GM21526 (cell line): ENCODE measurements around the gene TMEM143.
"Not testable (repeated sequence)": the region's sequence is repeated elsewhere in the genome, so short reads cannot be mapped to it uniquely, and the experiment has no call there.

Experiments
- ATAC-seq: cut with Tn5 transposase; IDR thresholded peaks from one replicate; pipeline ENCODE4 v1.9.1; 2021; ENCODE audit warnings: moderate library complexity; ENCODE audit not compliant: unreplicated experiment, low FRiP score

The TMEM143 gene

DNA sequence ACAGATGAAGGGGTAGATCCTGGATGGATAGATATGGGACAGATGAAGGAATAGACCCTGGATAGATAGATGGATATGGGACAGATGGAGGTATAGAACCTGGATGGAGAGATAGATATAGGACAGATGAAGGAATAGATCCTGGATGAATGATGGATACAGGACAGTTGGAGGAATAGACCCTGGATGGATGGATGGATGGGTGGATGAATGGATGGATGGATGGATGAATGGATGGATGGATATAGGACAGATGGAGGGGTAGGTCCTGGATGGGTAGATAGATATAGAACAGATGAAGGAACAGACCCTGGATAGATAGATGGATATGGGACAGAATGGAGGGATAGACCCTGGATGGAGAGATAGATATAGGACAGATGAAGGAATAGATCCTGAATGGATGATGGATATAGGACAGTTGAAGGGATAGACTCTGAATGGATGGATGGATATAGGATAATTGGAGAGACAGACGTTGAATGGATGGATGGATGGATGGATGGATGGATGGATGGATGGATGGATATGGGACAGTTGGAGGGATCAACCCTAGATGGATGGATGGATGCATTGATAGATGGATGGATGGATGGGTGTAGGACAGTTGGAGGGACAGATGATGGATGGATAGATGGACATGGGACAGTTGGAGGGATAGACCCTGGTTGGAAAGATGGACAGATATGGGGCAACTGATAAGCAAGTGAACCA, 61.7 kb downstream of the TMEM143 start:
- ATAC-seq = no peak

DNA sequence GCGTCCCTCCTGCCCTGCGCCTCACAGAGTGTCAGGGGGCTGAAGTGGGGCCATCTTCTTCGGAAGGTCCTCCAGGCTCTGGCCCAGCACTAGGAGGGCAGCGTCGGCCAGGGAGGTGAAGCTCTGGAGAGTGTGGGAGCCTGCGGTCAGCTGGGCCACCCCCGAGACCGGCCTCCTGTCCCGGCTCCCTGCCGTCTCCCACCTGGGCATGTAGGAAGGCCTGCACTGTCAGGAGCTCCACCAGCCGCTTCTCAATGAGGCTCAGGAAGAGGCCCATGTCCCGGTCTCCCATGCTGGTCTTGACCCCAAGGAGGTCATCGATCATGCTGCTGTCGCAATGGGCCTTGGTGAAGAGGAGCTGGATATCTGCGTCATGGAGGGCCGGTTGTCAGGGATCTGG, 65.8 kb downstream of the TMEM143 start:
- no peak for ATAC-seq

DNA sequence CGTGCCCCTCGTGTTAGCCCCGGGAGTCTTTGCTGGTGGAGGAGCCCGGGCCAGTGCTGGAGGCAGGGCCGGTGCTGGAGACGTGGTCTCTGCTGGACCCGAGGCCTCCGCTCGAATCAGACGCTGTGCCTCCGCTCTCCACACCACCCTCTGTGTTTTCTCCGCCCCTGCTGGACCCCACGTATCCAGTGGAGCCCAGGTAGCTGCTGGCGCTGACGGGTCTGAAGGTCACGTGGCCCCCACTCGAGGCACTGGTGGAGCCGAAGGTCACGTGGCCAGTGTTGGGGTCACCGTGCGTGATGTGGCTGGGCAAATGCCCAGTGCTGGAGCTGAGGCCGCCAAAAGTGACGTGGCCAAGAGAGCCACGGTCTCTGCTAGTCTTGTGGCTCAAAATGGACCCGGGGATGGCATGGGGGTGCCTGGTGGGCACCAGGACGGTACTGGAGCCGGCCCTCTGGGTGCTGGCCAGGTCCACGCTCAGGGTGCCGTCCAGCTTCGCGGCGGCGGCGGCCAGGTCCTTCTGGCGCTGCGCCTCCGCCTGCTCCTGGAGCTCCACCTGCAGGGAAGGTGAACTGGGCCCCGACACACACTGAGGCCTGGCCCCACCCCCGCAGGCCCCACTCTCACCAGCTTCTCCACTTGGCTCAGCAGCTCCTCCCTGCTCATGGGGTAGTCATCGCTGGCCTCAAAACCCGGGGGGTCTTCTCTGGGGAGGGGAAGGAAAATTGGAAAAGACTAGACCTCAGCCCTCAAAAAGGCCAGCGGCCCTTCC, 66.6 kb downstream of the TMEM143 start:
- no peak for ATAC-seq

DNA sequence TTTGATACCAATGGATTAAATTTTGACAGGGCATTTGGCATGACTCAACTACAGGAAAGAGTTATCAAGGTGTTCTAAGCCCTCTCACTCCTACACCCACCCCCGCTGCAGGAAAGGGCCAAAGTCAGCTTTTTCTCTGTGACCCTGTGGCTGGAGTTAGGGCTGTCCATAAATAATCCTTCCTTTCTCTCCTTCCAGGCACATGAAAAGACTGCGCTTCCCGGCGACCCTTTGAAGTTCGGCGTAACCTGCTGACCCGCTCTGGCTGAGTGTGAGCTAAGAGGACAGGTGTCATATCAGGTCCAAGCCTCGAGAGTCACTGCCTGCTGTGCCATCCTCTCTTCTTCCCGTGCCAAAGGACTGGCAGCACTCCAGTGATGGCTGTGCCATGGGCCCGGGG, 68.3 kb downstream of the TMEM143 start:
- ATAC-seq = no peak

DNA sequence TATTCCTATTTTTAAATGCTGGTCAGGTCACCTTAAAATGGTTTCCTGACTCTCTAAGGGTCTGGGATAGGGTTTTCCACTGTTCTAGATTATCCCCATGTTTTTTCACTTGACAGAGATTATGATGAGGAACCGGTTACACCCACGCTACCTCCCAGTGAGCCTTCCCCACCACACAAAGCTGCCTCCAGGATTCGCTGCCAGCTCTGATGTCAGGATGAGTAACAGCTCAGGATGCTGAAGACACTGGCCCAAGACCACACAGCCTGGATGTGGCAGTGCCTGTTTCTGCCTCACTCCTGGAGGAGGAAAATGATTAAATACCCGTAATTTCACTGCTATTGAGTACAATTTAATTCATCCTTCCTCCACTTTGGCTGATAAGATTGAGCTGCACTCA, 70.9 kb downstream of the TMEM143 start:
- ATAC-seq = no peak

DNA sequence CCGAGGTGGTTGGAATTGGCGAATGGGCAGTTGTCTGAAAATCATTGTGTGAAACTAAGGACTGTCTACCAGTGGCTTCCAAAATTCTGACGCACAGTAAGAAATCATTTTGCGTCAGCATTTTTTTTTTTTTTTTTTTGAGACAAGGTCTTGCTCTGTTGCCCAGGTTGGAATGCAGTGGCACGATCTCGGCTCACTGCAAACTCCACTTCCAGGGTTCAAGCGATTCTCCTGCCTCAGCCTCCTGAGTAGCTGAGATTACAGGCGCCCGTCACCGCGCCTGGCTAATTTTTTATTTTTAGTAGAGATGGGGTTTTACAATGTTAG, 72.3 kb downstream of the TMEM143 start:
- not testable (repeated sequence) for ATAC-seq

DNA sequence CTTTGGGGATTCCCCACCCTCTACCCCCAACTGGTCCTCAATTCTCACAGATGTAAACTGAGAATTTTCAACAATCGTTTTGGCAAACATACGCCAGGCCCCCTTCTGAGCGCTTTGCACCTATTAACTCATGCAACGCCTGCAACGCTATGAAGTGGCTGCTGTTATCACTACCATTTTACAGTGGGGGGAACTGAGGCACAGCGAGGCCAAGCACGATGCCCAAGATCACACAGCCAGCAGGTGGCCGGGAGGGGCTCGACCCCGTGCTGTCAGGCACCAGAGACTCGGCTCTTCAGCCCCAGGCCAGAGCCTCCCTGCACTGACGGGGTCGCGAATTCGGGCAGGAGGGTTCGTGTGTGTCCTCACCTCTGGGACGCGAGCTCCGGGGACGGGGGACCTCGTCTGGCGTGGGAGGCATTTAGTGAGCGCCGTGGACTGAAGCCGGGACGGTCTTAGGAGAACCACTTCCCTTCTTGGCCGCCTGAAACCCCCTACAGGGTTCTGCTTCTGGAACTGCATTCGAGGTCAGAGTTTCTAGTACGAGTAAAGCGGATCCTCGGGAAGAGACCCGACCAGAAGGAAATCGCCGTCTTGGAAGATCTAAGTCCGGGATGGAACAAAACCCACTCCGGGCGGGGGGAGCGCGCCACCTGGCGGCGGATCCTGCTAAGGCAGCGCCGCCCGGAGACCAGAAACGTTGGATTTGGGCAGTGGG, 72.8 kb downstream of the TMEM143 start:
- no peak for ATAC-seq

DNA sequence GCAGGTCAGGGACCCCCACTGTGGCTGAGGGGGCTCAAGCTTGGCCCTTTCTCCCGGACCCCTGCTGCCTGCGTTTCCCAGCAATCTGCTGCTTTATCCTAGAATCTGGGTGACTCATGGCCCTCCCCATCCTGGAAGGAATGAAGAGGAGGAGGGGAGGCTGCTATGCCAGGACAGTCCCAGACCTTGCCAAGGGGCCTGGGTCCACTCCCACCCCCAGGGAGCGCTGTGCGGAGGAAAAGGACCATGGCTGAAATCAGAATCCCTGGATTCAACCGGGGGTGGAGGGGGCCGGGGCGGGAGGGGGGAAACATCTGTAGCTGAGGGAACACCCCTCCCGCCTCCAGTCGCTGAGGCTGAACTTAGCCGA, 73.4 kb downstream of the TMEM143 start:
- no peak for ATAC-seq

DNA sequence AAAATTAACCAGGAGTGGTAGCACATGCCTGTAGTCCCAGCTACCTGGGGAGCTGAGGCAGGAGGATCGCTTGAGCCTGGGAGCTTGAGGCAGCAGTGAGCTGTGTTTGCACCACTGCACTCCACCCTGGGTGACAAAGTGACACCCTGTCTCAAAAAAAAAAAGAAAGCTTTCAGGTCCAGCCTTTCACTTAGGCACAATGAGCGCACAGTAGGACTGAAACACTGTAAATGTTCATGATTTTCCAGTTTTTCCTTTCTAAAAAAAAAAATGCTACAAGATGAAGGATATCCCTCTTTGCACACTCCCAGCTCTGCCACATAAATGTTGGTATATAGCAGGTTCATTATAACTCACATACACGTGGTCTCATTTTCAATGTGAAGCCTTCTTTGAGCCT, 76.0 kb downstream of the TMEM143 start:
- ATAC-seq = no peak

DNA sequence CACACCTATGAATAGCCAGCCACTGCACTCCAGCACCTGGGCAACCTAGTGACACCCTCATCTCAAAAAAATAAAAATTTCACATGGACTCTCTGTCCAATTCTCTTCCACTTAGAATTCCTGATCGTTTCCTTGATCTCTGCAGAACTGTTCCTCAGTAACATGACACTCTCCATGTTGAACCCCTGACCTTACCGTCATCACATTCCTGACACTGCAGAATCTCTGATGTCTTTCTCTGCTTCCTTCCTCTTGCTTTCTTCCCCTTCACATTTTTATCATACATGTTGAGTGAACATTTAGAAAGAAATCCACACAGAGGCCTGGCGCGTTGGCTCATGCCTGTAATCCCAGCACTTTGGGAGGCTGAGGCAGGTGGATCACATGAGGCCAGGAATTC, 78.8 kb downstream of the TMEM143 start:
- ATAC-seq = no peak

DNA sequence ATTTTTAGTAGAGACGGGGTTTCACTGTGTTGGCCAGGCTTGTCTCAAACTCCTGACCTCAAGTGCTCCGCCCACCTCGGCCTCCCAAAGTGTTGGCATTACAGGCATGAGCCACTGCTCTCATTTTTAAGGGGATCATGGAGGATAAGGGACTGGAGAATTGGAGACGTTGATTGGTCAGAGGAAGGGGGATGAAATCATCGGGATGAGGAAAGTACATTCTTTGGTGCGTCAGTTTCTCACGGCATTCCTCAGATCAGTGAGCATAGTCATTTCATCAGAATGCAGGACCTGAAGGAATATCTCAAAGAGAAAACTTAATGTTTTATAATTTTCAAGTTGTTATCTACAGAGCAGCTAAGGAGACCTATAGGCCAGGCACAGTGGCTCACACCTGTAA, 79.8 kb downstream of the TMEM143 start:
- ATAC-seq = no peak
